GM21576 (cell line): ENCODE results near the gene INPP4B.

Experiments used
- ATAC-seq: cut with Tn5 transposase; IDR thresholded peaks from one replicate; pipeline ENCODE4 v1.9.1; 2021; ENCODE audit warnings: mild to moderate bottlenecking, moderate library complexity; ENCODE audit not compliant: unreplicated experiment

INPP4B gene

DNA sequence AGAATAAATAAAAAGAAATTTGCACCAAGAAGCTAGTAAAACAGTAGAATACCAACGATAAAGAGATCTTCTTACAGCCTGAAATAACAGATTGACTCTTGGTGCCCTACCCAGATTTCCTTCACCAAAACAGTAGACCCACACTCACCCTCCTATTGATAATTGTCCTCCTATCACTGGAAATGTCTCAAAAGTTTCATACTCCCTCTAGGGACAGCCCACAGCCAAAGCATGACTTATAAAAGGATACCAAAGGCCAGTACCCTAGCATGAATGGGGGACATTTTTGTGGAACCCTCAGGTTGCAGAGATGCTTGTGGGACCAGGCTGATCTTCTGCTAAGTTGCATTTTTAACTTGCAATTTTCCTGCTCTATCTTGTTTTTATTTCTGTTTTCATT is 104.1 kb downstream of the INPP4B start:
- ATAC-seq = no peak

- no peak for ATAC-seq
Observed at GRCh38 chr4:142728233-142728632, 117.9 kb downstream of the INPP4B start.

- no peak for ATAC-seq
Observed at GRCh38 chr4:142727149-142727548, 119.0 kb downstream of the INPP4B start.

DNA sequence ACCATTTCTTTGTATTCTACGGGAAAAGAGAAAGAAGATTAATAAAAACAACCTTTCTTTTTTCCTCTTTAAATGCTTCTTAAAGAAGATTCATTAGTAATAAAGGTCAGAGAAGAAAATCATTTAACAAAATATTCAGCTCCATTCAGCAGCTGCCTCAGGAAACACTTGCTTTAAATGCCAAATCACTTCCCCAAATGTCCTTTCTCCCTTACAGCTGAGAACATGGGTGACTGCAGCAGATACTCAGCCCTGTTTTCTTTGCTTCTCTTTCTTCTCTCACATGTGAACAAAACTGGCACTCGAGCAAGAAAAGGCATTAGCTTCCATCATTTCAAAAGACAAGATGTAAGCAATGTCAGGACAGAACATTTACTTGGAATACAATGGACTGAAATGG is 120.2 kb downstream of the INPP4B start:
- ATAC-seq = no peak

DNA sequence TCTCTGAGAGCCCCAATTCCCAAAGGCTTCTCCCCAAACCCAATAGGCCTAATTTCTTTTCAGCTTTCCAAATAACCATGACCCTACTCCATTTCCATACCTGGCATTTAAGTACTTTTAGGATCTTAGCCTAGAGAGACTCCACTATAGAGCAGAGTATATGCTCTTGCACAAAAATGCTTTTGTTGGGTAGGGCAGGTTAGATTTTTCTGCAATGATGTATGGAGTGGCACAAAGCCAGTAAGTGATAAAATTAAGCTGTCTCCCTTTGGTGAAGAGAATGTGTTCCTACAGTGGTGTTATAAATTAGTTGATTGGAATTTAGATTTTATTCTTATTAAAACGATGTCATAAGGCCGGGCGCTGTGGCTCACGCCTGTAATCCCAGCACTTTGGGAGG is 124.9 kb downstream of the INPP4B start:
- ATAC-seq = no peak

DNA sequence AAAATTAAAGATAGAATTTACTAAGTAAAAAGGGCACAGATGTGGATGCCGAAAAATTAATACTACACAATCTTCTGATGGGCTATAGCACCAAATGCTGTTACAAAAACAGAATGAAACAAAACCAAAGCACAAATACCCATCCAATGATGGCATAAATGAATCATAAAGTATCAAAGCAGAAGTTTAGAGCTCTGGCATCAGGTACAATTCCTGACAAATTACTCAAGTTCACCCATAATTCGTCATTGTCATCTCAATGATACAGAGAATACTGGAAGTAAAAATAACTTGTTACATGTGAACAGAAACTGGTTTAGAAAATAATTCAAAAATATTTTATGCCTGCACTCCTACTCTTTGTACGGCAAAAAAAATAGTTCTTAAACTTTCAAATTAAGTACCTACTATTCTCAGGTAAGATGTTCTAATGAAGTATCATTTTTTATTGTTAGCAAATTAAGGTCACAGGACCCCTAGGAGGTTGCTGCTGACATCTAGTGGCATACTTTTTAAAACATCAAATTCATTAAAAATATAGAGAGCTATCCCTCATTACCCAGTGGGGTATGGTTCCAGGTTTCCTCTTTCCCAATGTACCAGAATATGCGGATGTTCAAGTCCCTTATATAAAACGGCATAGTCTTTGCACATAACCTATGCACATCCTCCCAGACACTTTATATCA is 126.1 kb downstream of the INPP4B start:
- ATAC-seq = no peak

DNA sequence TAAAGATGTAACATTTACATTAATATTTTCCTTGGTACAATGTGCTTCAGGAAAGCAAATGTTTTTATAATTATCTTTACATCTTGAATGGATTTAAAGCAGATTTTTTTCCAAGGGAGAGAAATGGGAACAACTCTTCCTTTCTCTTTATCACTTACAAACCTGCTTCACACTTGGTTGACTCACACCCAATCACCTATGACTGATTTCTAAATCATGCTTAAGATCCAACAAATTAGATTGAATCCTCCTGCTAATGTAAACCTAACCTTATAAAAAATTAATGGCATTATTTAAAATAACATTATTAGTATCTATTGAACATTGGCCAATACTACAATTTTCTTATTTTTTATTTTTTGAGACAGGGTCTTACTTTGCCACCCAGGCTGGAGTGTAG is 127.1 kb downstream of the INPP4B start:
- no peak for ATAC-seq

GRCh38 chr4:142715727-142716126 is 130.4 kb downstream of the INPP4B start:
- ATAC-seq = no peak

GRCh38 chr4:142713282-142714030 is 132.6 kb downstream of the INPP4B start:
- ATAC-seq = no peak

- ATAC-seq = no peak
Observed at GRCh38 chr4:142708231-142708630, 137.9 kb downstream of the INPP4B start.

GRCh38 chr4:142707401-142707800 is 138.7 kb downstream of the INPP4B start:
- ATAC-seq = no peak

DNA sequence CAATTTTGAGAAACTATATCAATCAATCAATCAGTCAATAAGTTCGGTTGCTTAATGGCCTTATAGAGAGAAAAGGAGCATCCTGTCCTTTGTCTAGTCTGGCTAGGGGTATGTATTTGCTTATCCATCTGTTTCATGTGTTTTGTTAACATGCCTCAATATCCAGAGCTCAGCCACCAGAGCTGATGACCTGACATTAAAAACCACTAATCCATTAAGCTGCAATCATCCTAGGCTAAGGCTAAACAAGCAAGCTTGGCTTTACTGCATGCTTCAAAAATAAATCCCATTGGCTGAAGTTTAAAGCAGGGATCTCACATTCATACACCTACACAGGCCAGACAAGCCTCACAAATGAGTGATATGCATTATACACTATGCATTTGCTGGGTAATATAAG is 139.7 kb downstream of the INPP4B start:
- ATAC-seq = no peak

GRCh38 chr4:142705820-142706219 is 140.3 kb downstream of the INPP4B start:
- ATAC-seq = no peak

DNA sequence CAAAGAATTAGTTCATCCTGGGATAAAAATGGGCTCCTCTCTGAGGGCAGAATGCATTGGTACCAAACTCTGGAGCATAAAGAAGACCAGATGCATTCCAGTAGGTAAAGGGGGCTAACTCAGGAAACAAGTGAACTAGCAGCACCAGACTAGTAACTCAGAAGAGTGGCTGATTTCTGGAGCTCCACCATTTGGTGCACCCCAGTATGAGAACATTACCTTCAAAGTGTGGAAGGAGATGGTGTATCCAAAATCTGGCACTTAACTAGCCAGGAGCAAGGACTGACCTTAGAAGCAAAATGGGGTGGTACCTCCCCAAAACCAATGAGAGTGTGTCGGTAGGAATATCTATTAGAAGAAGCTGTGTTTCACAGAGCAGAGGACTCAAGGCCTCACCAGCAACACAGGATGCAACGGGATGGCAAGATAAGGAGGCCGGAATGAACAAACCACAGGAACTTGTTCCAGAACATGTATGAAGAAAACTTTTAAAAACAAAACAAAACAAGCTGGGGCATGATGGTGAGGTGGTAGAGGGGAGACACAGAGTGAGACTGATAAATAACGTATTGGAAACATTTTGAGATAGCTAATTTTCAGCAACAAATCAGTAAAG is 142.3 kb downstream of the INPP4B start:
- ATAC-seq = no peak

GRCh38 chr4:142701017-142701416 is 145.1 kb downstream of the INPP4B start:
- ATAC-seq = no peak

DNA sequence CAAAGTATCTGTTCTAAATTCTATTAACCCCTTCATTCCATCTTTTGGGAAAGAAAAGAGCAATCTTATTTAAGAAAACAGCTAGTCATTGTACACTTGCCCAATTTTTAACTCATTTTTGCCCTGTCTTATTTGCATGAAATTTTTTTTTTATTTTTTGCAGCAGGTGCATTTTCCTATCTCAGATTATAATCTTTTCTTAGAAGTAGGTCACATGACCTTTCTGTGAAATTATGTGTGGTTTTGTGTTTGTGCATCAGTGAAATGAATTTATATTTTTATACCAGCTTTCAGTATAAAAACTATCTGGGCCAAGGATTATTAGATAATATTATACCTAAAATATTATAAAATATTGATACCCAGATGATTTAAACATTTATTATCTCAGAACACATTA is 145.6 kb downstream of the INPP4B start:
- ATAC-seq = no peak

- ATAC-seq = no peak
Observed at GRCh38 chr4:142698552-142698951, 147.5 kb downstream of the INPP4B start.

- no peak for ATAC-seq
Observed at GRCh38 chr4:142697928-142698327, 148.2 kb downstream of the INPP4B start.

DNA sequence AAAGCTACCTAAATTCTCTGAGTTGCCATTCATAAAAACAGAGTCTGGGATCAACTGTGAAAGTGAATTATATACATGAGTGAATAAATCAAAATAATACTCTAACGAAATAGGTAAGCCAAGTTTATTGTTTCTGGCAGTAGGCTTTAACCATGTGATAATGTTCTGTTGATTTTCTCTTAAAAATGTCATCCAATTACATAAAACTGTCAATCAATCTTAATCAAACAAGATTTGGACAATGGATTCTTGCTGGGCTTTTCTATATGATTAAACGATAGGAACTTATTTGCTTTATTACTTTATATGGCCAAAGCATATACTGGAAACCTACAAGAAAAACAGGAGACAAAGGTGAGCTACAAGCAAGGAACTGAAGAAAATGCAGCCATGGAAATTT is 148.8 kb downstream of the INPP4B start:
- ATAC-seq = no peak

DNA sequence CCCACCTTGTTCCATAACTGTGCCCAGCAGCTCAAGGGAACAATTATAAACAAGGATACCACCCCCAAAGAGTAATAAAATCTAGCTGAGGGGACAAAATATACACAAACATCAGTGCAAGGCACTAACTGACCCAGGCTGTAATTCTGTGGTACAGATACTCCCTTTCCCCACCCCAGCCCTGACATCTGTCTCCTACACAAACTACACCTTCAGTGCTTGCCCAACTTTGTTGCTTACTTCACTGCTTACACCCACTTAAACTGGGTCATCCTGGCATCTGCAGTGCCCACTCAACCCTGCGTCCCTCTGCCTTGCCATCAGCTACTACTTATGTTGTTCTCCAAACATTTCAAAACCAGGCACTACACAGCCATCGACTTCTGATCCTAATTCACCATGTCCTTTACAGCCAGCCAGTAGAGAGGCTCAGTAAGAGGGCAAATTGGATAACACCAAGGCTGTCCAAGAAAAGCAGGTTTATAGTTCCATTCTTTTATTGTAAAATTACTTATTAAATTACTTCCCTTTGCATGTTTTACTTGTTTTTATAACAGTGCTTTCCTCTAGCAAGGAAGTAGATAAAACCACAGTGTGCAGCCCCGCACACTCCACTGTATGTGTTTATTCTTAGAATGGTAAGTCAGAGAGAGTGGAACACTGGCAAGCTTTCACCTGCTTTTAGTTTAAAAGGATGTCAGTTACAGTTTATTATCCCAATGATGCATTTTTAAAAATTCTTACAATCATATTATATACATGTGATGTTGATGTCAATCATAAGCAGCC is 149.6 kb downstream of the INPP4B start:
- ATAC-seq = no peak

GRCh38 chr4:142690406-142691163 is 155.5 kb downstream of the INPP4B start:
- ATAC-seq = no peak
